Type B pancreatic cell (in vitro differentiated cells): ENCODE measurements around the gene TENM3. TPM values are rescaled to one million over a fixed set of nuclear protein-coding genes. Genes with fewer than 3 reads are reported as not detected.

ENCODE experiments used
- DNase-seq: peaks from one replicate; pipeline ENCODE4 v3.0.0; 2021; ENCODE audit warnings: mixed read lengths; ENCODE audit not compliant: unreplicated experiment; ENCODE audit errors: extremely low spot score
- H3K27ac Mint-ChIP-seq: 2 replicates; pipeline ENCODE4 v1.8.0; 2021; ENCODE audit warnings: mild to moderate bottlenecking, mixed read lengths
- H3K27me3 Mint-ChIP-seq: 2 replicates; pipeline ENCODE4 v1.8.0; 2021; ENCODE audit warnings: mixed read lengths
- H3K36me3 Mint-ChIP-seq: 2 replicates; pipeline ENCODE4 v1.8.0; 2021; ENCODE audit warnings: mixed read lengths
- H3K4me1 Mint-ChIP-seq: one replicate; pipeline ENCODE4 v1.8.0; 2021; ENCODE audit warnings: mixed read lengths; ENCODE audit not compliant: unreplicated experiment
- H3K4me3 Mint-ChIP-seq: 2 replicates; pipeline ENCODE4 v1.8.0; 2021; ENCODE audit warnings: mild to moderate bottlenecking, mixed read lengths
- H3K9me3 Mint-ChIP-seq: 2 replicates; pipeline ENCODE4 v1.8.0; 2021; ENCODE audit warnings: mixed read lengths
- total RNA-seq: library from RNA; stranded (reverse); gene quantifications from 2 replicates; pipeline ENCODE4 v1.2.1, GENCODE V29; 2021; ENCODE audit warnings: low replicate concordance
- TF ChIP-seq, protein P1 (sequence below): fragments of 200-600 bp; sonication (generic); conservative IDR thresholded peaks from 2 replicates; pipeline ENCODE4 v1.5.0; 2021; ENCODE audit warnings: antibody characterized with exemption, mild to moderate bottlenecking

The TENM3 gene
- total RNA-seq, 1 donor from 2014 or later: 73.5 TPM

DNA sequence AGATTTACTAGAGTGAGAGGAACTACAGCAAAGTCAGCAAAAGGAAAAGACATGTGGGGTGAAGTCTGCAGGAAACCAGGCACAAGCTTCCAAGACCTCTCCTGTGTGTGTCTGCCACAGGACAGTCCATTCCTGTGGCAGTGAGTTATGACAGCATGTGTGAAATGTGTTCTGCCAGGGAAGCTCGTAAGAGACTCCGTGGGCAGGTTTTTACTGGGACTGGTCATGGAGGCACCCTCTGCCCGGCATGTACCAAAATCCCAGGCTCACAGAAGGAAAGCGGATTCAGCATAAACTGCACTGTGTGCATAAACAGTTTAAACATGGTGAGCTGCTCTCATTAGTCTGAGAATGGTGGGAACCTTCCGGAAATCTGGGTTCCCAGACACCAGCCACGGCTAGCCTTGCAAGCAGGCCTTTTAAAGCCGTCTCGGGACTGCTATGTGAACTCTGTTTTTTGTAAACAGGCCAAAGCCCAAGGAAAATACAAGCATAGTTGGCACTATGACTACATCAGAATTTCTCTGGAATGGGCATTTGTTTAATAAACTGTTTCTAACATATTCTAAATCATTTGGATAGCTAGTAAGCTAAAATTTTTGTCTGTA is 288.5 kb downstream of the TENM3 start:
- Mint-ChIP-seq H3K27ac (no peak overlapping the region), H3K9me3 (no peaks in the 10 kb centered on the region), H3K4me3 (no peak overlapping the region), H3K36me3 (peaks cover 3% of the 10 kb centered on the region), H3K27me3 (no peaks in the 10 kb centered on the region), H3K4me1 (peaks cover 8% of the 10 kb centered on the region)
- no peak for DNase-seq
- TF ChIP-seq, protein P1, sequence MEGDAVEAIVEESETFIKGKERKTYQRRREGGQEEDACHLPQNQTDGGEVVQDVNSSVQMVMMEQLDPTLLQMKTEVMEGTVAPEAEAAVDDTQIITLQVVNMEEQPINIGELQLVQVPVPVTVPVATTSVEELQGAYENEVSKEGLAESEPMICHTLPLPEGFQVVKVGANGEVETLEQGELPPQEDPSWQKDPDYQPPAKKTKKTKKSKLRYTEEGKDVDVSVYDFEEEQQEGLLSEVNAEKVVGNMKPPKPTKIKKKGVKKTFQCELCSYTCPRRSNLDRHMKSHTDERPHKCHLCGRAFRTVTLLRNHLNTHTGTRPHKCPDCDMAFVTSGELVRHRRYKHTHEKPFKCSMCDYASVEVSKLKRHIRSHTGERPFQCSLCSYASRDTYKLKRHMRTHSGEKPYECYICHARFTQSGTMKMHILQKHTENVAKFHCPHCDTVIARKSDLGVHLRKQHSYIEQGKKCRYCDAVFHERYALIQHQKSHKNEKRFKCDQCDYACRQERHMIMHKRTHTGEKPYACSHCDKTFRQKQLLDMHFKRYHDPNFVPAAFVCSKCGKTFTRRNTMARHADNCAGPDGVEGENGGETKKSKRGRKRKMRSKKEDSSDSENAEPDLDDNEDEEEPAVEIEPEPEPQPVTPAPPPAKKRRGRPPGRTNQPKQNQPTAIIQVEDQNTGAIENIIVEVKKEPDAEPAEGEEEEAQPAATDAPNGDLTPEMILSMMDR: no peak

DNA sequence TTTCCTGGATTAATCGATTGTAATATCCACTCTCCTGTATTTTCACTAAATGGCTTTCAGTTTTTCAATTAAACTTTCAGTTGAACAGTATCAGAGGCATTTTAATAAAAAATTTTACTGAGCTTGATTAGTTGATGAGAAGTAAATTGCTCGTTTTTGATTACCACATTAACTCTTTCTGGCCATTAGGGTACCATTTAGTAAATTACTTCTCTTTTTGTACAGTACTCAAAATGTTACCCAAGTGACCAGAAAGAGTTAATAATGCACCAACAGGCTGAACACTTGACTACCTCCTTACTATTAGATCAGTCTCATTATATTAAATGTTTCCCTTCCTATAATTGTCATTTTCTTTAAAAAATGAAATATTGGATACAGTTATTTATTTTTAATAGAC is 289.2 kb downstream of the TENM3 start:
- Mint-ChIP-seq H3K9me3 (no peaks in the 10 kb centered on the region), H3K27me3 (no peaks in the 10 kb centered on the region), H3K27ac (no peak overlapping the region), H3K36me3 (peaks cover 3% of the 10 kb centered on the region), H3K4me3 (no peak overlapping the region), H3K4me1 (peaks cover 8% of the 10 kb centered on the region)
- TF ChIP-seq, protein P1: no peak
- no peak for DNase-seq

DNA sequence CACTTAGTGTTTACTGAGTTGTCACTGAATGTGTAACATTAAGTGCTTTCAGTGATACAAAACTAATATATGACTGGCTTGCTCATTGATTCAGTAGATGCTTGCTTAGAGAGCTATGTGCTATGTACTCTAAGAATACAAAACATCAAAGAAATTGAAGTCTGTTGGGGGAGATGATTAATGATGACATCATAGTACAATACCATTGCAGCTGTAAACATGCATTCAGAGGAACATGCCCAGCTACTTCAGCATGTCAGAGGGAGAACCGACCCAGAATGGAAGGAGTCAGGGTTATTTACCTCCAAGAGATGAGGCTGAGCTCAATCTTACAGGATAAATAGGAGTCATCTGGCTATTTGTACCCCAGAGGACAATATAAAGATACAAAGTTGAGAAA is 290.8 kb downstream of the TENM3 start:
- Mint-ChIP-seq H3K27me3 (no peaks in the 10 kb centered on the region), H3K4me3 (no peak overlapping the region), H3K4me1 (peaks cover 5% of the 10 kb centered on the region), H3K36me3 (peaks cover 2% of the 10 kb centered on the region), H3K27ac (no peak overlapping the region), H3K9me3 (no peaks in the 10 kb centered on the region)
- TF ChIP-seq, protein P1: no peak
- no peak for DNase-seq

DNA sequence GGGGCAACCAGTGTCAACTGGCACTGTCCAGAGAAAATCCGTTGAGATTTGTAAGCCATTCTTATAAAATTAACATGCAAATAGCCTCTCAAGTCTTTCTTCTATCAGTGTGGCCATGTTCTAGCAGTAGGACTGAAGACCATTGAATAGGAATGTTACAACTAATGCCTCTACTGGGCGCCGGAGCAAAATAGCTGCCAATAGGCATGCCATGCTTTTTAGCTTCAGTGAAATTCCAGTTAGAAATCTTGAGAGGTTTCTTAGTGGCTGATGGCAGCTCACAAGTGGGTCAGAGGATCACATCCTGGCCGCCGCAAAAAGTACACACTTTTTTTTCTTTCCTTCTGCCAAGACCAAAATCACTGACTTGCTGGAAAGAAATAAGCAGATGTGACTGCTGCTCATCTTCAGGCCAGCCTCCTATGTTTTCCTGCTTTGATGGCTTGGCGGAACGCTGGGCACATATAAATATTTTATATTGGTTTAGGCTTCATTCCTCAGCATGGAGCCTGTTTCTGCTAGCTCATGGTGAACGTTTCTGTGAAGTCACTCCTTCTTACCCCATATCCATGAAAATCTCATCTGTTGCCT is 293.1 kb downstream of the TENM3 start:
- H3K4me3 Mint-ChIP-seq: no peak overlapping the region
- no peaks in the 10 kb centered on the region for H3K27me3 Mint-ChIP-seq
- H3K27ac Mint-ChIP-seq: no peak overlapping the region
- no peaks in the 10 kb centered on the region for H3K9me3 Mint-ChIP-seq
- TF ChIP-seq, protein P1: no peak
- H3K4me1 Mint-ChIP-seq: peaks cover 4% of the 10 kb centered on the region
- DNase-seq: no peak
- no peaks in the 10 kb centered on the region for H3K36me3 Mint-ChIP-seq

DNA sequence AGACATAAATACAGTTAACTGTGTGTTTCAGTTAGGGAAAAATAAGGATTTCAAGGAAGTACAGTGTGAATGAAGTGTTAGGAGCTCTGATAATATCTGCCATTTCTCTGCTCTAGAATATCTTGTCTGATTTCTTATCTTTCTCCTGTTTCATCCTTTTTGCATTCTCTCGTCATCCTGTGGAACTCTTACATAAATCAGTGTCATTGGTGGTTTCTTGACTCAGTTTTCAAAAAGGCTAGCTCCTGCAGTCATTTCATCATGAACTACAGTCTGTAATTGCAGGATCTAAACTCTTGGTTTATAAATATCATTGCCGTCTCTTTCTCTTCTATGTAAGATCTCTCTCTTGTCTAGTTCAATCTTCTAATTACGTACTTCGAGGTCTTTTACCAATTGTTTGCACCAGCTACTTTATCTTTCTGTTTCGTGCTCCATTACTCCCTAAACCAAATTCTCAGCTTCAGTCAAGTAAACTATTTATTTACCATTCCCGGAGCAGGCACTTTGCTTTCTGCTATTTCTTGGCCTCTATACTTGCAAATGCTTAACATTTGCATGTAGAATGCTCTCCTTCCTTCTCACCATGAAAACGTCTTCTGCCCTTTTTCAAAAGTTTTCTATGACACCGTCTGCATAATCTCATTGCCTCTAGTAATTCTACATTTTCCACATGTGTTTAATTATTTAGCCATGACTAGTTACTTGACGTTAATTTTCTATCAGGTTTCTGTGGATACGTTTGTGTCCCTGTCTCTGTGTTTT is 294.0 kb downstream of the TENM3 start:
- Mint-ChIP-seq H3K9me3 (no peaks in the 10 kb centered on the region), H3K4me1 (peaks cover 4% of the 10 kb centered on the region), H3K27me3 (no peaks in the 10 kb centered on the region), H3K27ac (no peak overlapping the region), H3K4me3 (no peak overlapping the region), H3K36me3 (no peaks in the 10 kb centered on the region)
- TF ChIP-seq, protein P1: no peak
- no peak for DNase-seq
